ENCODE measurements around the gene GABRG3.

GABRG3 gene

DNA sequence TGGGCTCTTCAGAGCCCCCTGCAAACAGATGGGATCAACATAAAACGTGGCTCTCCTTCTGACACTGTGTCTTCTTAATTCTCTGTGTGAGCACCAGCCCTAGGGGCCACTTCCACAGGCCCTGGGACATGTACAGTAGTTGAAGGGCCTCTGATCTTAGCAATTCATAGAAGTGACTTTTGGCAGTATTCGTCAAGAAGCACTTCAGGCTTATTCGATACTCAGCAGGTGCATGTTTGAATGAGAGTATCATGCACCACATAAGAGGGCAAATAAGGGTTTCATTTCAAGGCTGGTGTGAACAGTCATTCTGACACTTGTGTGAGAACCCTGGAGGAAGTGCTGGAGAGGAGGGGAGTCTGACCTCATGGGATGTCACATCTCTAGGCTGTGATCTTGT is 113.9 kb downstream of the GABRG3 start:
- no peaks in the 10 kb centered on the region for H3K9me3 ChIP-seq
- no peaks in the 10 kb centered on the region for H3K4me1 ChIP-seq
- no peak for DNase-seq (ENCODE audit: low spot score in 2 of 2)
- no peaks in the 10 kb centered on the region for H3K36me3 ChIP-seq (replicated peaks)
- H3K27me3 ChIP-seq (ENCODE audit: low read depth) = no peaks in the 10 kb centered on the region
- H3K4me3 ChIP-seq = no peak overlapping the region
- in situ Hi-C loops (cut with MboI; ENCODE audit: low sequenced_read_pairs) = no loop called here

GRCh38 chr15:27086149-27086548 is 115.2 kb downstream of the GABRG3 start:
- no peaks in the 10 kb centered on the region for H3K4me1 ChIP-seq
- no peak for DNase-seq (ENCODE audit: low spot score in 2 of 2)
- no peaks in the 10 kb centered on the region for H3K27me3 ChIP-seq (ENCODE audit: low read depth)
- no peak overlapping the region for H3K4me3 ChIP-seq
- no peaks in the 10 kb centered on the region for H3K36me3 ChIP-seq (replicated peaks)
- in situ Hi-C loops (cut with MboI; ENCODE audit: low sequenced_read_pairs) = no loop called here
- H3K9me3 ChIP-seq = no peaks in the 10 kb centered on the region

DNA sequence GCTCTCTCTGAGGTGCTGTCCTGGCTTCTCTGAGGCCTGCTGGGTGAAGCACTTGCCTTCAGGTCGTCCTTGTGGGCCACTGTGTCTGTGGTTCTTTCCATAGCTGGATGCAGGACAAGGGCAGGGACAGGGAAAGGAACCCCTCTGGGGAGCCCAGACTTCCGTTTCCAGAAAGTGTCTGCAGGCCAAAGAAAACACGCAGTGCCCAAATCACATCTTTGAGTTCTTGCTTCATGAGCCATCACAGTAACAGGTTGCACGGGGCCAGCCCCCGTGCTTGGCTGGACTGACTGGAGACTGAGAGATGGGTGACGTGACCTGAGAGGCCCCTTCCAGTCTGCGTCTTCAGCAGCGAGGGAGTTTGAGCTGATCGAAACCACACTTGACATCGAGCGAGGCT is 115.8 kb downstream of the GABRG3 start:
- Histone ChIP-seq H3K4me3 (no peak overlapping the region), H3K36me3 (replicated peaks) (no peaks in the 10 kb centered on the region), H3K4me1 (no peaks in the 10 kb centered on the region), H3K27me3 (ENCODE audit: low read depth) (no peaks in the 10 kb centered on the region), H3K9me3 (no peaks in the 10 kb centered on the region)
- in situ Hi-C loops (cut with MboI; ENCODE audit: low sequenced_read_pairs) = no loop called here
- DNase-seq (ENCODE audit: low spot score in 2 of 2) = no peak

- H3K9me3 ChIP-seq = no peaks in the 10 kb centered on the region
- H3K36me3 ChIP-seq (replicated peaks) = no peaks in the 10 kb centered on the region
- in situ Hi-C loops (cut with MboI; ENCODE audit: low sequenced_read_pairs) = no loop called here
- no peaks in the 10 kb centered on the region for H3K4me1 ChIP-seq
- no peak overlapping the region for H3K4me3 ChIP-seq
- DNase-seq (ENCODE audit: low spot score in 2 of 2) = no peak
- H3K27me3 ChIP-seq (ENCODE audit: low read depth) = no peaks in the 10 kb centered on the region
Observed at GRCh38 chr15:27087651-27088583, 116.9 kb downstream of the GABRG3 start.

GRCh38 chr15:27088584-27089232 is 117.7 kb downstream of the GABRG3 start:
- DNase-seq (ENCODE audit: low spot score in 2 of 2) = no peak
- Histone ChIP-seq H3K36me3 (replicated peaks) (no peaks in the 10 kb centered on the region), H3K9me3 (no peaks in the 10 kb centered on the region), H3K4me3 (no peak overlapping the region), H3K4me1 (no peaks in the 10 kb centered on the region), H3K27me3 (ENCODE audit: low read depth) (no peaks in the 10 kb centered on the region)
- in situ Hi-C loops (cut with MboI; ENCODE audit: low sequenced_read_pairs) = no loop called here

- no peak for DNase-seq (ENCODE audit: low spot score in 2 of 2)
- Histone ChIP-seq H3K36me3 (replicated peaks) (no peaks in the 10 kb centered on the region), H3K4me3 (no peak overlapping the region), H3K9me3 (no peaks in the 10 kb centered on the region), H3K4me1 (no peaks in the 10 kb centered on the region), H3K27me3 (ENCODE audit: low read depth) (no peaks in the 10 kb centered on the region)
- in situ Hi-C loops (cut with MboI; ENCODE audit: low sequenced_read_pairs) = no loop called here
Observed at GRCh38 chr15:27089233-27089586, 118.2 kb downstream of the GABRG3 start.

GRCh38 chr15:27089676-27090075 is 118.7 kb downstream of the GABRG3 start:
- Histone ChIP-seq H3K9me3 (no peaks in the 10 kb centered on the region), H3K4me1 (no peaks in the 10 kb centered on the region), H3K27me3 (ENCODE audit: low read depth) (no peaks in the 10 kb centered on the region), H3K4me3 (no peak overlapping the region), H3K36me3 (replicated peaks) (no peaks in the 10 kb centered on the region)
- in situ Hi-C loops (cut with MboI; ENCODE audit: low sequenced_read_pairs) = no loop called here
- DNase-seq (ENCODE audit: low spot score in 2 of 2) = no peak

DNA sequence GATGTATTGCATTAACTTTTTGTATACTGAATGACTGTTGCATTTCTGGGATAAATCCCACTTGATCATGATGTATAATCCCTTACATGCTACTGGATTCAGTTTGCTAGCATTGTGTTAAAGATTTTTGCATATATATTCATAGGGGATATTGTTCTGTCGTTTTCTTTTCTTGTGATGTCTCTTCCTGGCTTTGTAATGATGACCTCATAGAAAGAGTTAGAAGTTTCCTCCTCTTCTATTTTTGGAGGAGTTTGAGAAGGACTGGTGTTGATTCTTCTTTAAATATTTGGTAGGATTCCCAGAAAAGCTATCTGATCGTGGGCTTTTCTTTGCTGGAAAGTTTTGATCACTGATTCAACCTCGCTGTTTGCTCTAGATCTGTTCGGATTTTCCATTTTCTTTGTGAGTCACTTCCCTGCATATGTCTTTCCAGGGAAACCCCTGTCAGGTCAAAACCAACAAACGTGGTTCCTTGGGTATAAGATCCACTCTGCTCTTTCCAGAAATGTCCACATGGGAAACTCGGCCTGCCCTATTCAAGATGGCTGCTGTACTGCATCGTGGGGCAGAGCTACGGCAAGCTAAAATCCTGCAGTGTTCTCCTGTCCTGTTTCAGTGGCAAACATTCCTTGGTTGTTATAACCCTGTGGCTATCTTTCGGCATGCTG is 120.4 kb downstream of the GABRG3 start:
- no peak for DNase-seq (ENCODE audit: low spot score in 2 of 2)
- Histone ChIP-seq H3K27me3 (ENCODE audit: low read depth) (no peaks in the 10 kb centered on the region), H3K9me3 (no peaks in the 10 kb centered on the region), H3K4me1 (no peaks in the 10 kb centered on the region), H3K36me3 (replicated peaks) (no peaks in the 10 kb centered on the region), H3K4me3 (no peak overlapping the region)
- in situ Hi-C loops (cut with MboI; ENCODE audit: low sequenced_read_pairs) = no loop called here

DNA sequence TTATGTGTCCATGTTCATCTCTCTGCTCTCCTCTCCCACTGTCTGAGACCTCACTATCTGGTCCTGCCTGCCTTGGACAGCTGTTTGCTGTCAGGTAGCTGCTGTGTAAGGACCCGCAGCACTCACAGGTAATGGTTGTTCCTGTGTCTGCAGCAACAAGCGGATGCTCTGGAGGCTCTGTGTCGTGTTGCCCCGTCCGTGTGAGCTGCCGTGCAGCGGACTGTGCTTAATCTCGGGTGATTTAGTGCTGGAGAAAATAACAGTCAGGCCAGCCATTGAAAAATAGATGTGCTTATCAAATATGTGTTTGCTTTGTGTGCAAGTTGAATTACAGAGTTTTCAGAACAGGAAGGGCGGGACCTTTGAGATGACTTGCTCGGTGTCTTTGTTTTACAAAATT is 121.4 kb downstream of the GABRG3 start:
- in situ Hi-C loops (cut with MboI; ENCODE audit: low sequenced_read_pairs) = no loop called here
- no peaks in the 10 kb centered on the region for H3K36me3 ChIP-seq (replicated peaks)

GRCh38 chr15:27094235-27094634 is 123.3 kb downstream of the GABRG3 start:
- no peak for DNase-seq (ENCODE audit: low spot score in 2 of 2)
- in situ Hi-C loops (cut with MboI; ENCODE audit: low sequenced_read_pairs) = no loop called here
- H3K36me3 ChIP-seq (replicated peaks) = no peaks in the 10 kb centered on the region
- H3K9me3 ChIP-seq = no peaks in the 10 kb centered on the region
- no peaks in the 10 kb centered on the region for H3K27me3 ChIP-seq (ENCODE audit: low read depth)
- H3K4me1 ChIP-seq = no peaks in the 10 kb centered on the region
- H3K4me3 ChIP-seq = no peak overlapping the region

More for the DNA sequence above, 121.4 kb downstream of the GABRG3 start:
- Histone ChIP-seq H3K9me3 (no peaks in the 10 kb centered on the region), H3K4me1 (no peaks in the 10 kb centered on the region), H3K27me3 (ENCODE audit: low read depth) (no peaks in the 10 kb centered on the region), H3K4me3 (no peak overlapping the region)
- DNase-seq (ENCODE audit: low spot score in 2 of 2) = no peak

GRCh38 chr15:27095886-27096624 is 125.1 kb downstream of the GABRG3 start:
- Histone ChIP-seq H3K4me3 (no peak overlapping the region), H3K27me3 (ENCODE audit: low read depth) (no peaks in the 10 kb centered on the region), H3K9me3 (no peaks in the 10 kb centered on the region), H3K36me3 (replicated peaks) (no peaks in the 10 kb centered on the region), H3K4me1 (no peaks in the 10 kb centered on the region)
- no peak for DNase-seq (ENCODE audit: low spot score in 2 of 2)
- in situ Hi-C loops (cut with MboI; ENCODE audit: low sequenced_read_pairs) = no loop called here

- Histone ChIP-seq H3K36me3 (replicated peaks) (no peaks in the 10 kb centered on the region), H3K27me3 (ENCODE audit: low read depth) (no peaks in the 10 kb centered on the region), H3K9me3 (no peaks in the 10 kb centered on the region), H3K4me3 (no peak overlapping the region), H3K4me1 (no peaks in the 10 kb centered on the region)
- DNase-seq (ENCODE audit: low spot score in 2 of 2) = no peak
- in situ Hi-C loops (cut with MboI; ENCODE audit: low sequenced_read_pairs) = no loop called here
Observed at GRCh38 chr15:27097506-27097905, 126.5 kb downstream of the GABRG3 start.

DNA sequence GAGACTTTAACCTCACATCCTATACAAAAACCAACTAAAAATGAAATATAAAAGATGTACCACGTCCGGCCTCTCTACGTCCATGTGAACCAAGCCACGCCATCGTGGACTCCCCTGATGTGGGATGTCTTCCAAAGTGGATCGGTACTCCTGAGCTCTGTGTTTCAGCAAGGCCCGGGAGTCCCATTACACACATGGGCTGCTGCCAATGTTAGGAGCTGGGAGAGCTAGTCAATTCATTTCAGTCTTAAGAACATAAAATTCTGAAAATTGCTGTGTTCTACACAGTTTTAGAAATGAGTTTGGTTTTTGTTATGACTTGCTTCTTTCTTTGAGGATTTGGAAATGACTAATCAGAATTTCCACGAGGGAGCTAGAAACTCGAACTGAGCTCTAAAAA is 131.0 kb downstream of the GABRG3 start:
- in situ Hi-C loops (cut with MboI; ENCODE audit: low sequenced_read_pairs) = no loop called here
- no peak for DNase-seq (ENCODE audit: low spot score in 2 of 2)
- H3K27me3 ChIP-seq (ENCODE audit: low read depth) = no peaks in the 10 kb centered on the region
- H3K9me3 ChIP-seq = no peaks in the 10 kb centered on the region
- H3K36me3 ChIP-seq (replicated peaks) = no peaks in the 10 kb centered on the region
- H3K4me3 ChIP-seq = no peak overlapping the region
- no peaks in the 10 kb centered on the region for H3K4me1 ChIP-seq
